Peyer's patch (tissue), 4 donors: ENCODE data around the gene EXOC3L4. TPM values are rescaled to one million over a fixed set of nuclear protein-coding genes. Genes with fewer than 3 reads are reported as not detected.

Source experiments
- DNase-seq, 3 donors: peaks; one replicate each; pipeline ENCODE4 v3.0.0-alpha.2; 2017 to 2019
- H3K27ac ChIP-seq, 4 donors: fragments of 200-600 bp; sonication (generic); one replicate each; pipeline ENCODE4 v1.5.1; 2016 to 2019
- H3K27me3 ChIP-seq, 2 donors: fragments of 200-600 bp; sonication (generic); one replicate each; pipeline ENCODE4 v1.5.1; 2019
- H3K36me3 ChIP-seq, 3 donors: fragments of 200-600 bp; sonication (generic); one replicate each; pipeline ENCODE4 v1.5.1; 2016 to 2019
- H3K4me1 ChIP-seq, 4 donors: fragments of 200-600 bp; sonication (generic); one replicate each; pipeline ENCODE4 v1.5.1; 2016 to 2019
- H3K4me3 ChIP-seq, 4 donors: fragments of 200-600 bp; sonication (generic); 1 replicate in 3 of 4; 2 replicates in 1 of 4; pipeline ENCODE4 v1.5.1; 2016 to 2019; ENCODE audit warnings: mild to moderate bottlenecking in 1 of 4
- H3K9me3 ChIP-seq, 4 donors: fragments of 200-600 bp; sonication (generic); one replicate each; pipeline ENCODE4 v1.5.1; 2016 to 2019; ENCODE audit warnings: mild to moderate bottlenecking in 1 of 4
- CTCF ChIP-seq, 6 experiments: fragments of 450-650 bp in 4 of 6; fragments of 200-600 bp in 2 of 6; sonication (generic) in 1 of 6; IDR thresholded peaks; one replicate each; pipeline ENCODE4 v1.5.1; 2017 to 2019; ENCODE audit warnings: antibody characterized with exemption in 6 of 6, mild to moderate bottlenecking in 3 of 6, moderate library complexity in 1 of 6
- POLR2A ChIP-seq, 2 donors: fragments of 450-650 bp; IDR thresholded peaks; one replicate each; pipeline ENCODE4 v1.5.1; 2017; ENCODE audit warnings: antibody characterized with exemption in 2 of 2, mild to moderate bottlenecking in 2 of 2, moderate library complexity in 2 of 2
- total RNA-seq, 4 donors: library from RNA; depleted of rRNA; stranded (reverse); fragments of >200 nt; gene quantifications; one replicate each; pipeline ENCODE4 v1.1.0, GENCODE V29; 2016

The EXOC3L4 gene
- total RNA-seq, 4 donors from 2014 or later: 20.6 to 69.5 (median 34.1) TPM

DNA sequence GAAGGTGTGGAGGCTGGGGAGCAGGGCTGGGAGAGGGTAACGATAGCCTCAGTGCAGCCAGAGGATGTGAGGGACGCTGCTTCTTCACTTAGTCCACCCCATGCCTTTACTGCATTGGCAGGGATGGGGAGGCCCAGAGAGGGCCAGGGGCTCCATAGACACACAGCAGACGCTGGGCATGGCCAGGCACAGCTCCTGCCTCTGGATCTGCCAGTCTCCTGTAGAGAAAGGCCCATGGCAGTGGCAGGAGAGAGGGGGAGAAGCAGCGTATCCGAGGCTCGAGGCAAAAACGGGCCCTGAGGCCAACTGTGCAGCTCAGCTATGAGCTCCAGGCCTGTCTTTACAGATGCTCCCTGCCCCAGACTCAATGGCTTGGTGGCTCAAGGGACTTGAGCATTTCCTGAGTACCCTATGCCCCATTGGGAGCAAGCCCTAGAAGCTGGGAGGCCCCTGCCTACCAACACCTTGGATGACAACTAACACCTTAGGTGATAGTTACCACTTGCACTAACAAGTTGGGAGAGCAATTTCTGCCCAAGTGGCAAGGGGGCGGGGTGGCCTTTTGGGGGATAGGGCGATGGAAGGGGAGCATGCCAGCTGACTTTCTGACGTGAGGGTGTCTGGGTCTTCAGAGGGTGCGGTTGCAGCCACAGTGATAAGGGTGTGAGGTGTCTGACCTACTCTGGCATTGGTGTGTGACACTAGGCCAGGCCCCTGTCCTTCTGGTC, 15.5 kb upstream of the EXOC3L4 start:
- DNase-seq: no peak
- Histone ChIP-seq H3K9me3 (no peaks in the 10 kb centered on the region), H3K27me3 (peaks cover 0 to 2% of the 10 kb centered on the region in 2 donors), H3K27ac (no peak overlapping the region), H3K4me3 (no peak overlapping the region), H3K4me1 (peaks cover 0 to 16% (median 6%) of the 10 kb centered on the region in 4 donors), H3K36me3 (no peaks in the 10 kb centered on the region)
- TF ChIP-seq CTCF (IDR thresholded peaks at IDR 0.05) (no peak), POLR2A (IDR thresholded peaks at IDR 0.05) (no peak)

DNA sequence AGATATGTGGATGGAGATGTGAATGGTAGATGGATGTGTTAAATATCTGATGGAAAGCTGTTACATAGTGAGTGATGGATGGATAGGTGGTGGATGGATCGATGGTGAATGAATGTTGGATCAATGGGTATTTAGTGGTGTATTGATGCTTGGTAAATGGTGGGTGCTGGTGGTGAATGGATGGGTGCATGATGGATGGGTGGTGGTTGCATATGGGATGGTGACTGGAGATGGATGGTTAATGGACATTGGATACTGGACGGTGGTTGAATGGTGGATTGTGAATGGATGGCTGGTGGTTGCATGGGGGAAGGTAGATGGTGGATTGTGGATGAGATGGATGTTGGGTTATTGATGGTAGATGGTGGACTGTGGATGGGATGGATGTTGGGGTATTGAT, 12.6 kb upstream of the EXOC3L4 start:
- H3K27ac ChIP-seq: no peak overlapping the region
- TF ChIP-seq CTCF (IDR thresholded peaks at IDR 0.05): no peak
- no peak for TF ChIP-seq POLR2A (IDR thresholded peaks at IDR 0.05)
- H3K4me3 ChIP-seq: no peak overlapping the region
- no peaks in the 10 kb centered on the region for H3K9me3 ChIP-seq
- H3K36me3 ChIP-seq: no peaks in the 10 kb centered on the region
- peaks cover 0 to 6% of the 10 kb centered on the region in 2 donors for H3K27me3 ChIP-seq
- H3K4me1 ChIP-seq: peaks cover 0 to 5% (median 0%) of the 10 kb centered on the region in 4 donors
- DNase-seq: no peak

DNA sequence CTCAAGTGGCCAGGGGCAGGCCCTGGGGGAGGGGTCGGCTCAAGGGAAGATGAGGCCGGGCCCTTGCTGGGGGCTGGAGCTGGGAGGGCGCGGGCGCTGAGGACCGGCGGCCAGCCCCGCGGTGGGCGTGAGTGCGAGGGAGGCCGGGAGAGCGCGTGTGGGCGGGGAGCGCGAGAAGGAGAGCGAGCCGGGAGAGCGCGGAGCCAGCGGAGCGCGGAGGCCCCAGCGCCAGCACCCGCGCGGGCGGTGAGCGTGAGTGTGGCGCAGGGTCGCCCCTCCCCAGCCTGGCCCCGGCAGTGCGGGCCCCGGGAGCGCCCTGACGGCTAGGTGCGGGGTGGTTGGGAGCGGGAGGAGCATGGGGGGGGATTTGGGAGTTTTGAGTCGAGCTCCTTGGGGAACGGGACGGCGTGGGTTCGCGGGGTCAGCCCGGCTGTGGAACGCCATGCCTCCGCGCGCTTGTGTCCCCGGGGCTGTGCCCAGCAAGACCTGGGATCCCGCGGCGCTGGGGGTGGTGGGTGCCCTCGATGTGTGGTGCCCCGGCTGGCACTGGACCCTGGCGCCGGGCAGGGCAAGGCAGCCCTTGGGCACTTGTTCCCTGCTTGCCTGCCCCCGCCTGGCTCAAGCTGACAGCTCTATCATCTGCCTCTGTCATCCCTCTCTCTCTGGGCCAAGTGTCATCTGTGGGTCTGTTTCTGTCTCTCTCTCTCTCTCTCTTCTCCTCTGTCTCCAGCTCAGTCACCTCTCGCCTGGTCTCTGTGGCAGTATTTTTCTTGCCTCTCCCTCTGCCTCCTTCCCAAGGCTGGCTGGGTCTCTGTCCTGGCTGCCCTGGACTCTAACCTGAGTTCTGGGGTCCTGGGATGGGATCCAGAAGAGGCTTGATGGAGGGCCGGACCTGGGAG, 10.3 kb upstream of the EXOC3L4 start, which contains the start of gene LBHD2:
LBHD2 (plus strand) TSS at position 190 of the 899 bp plus-strand sequence. CDS start 1,803 bp downstream, outside the sequence.
- Histone ChIP-seq H3K36me3 (no peaks in the 10 kb centered on the region), H3K27me3 (peaks cover 0 to 6% of the 10 kb centered on the region in 2 donors), H3K9me3 (no peaks in the 10 kb centered on the region), H3K27ac (no peak within 1 kb of the TSS), H3K4me3 (peak within 1 kb of the TSS in 2 of 4 donors; percentile 16 to 29), H3K4me1 (peaks cover 0 to 5% (median 0%) of the 10 kb centered on the region in 4 donors)
- TF ChIP-seq POLR2A (IDR thresholded peaks at IDR 0.05): no peak
- TF ChIP-seq CTCF (IDR thresholded peaks at IDR 0.05): no peak
- peak in 1 of 3 donors; percentile 44 for DNase-seq

- Histone ChIP-seq H3K27ac (no peak overlapping the region), H3K36me3 (no peaks in the 10 kb centered on the region), H3K4me3 (no peak overlapping the region), H3K4me1 (peaks cover 0 to 5% (median 0%) of the 10 kb centered on the region in 4 donors), H3K27me3 (peaks cover 0 to 6% of the 10 kb centered on the region in 2 donors), H3K9me3 (no peaks in the 10 kb centered on the region)
- TF ChIP-seq POLR2A (IDR thresholded peaks at IDR 0.05) (no peak), CTCF (IDR thresholded peaks at IDR 0.05) (no peak)
- peak in 1 of 3 donors; percentile 39 for DNase-seq
Observed at GRCh38 chr14:103085106-103086091, 9.1 kb upstream of the EXOC3L4 start.
